Breast epithelium (tissue), 3 donors: ENCODE measurements around the gene C1orf216.
A peak's percentile ranks its signal among the peaks of the same experiment; 100 is the strongest.

Source experiments
- CTCF ChIP-seq, 3 donors: fragments of 450-650 bp; IDR thresholded peaks; one replicate each; pipeline ENCODE4 v1.5.1; 2016 to 2017; ENCODE audit warnings: antibody characterized with exemption in 3 of 3, mild to moderate bottlenecking in 3 of 3, moderate library complexity in 3 of 3
- POLR2A ChIP-seq: fragments of 450-650 bp; IDR thresholded peaks from one replicate; pipeline ENCODE4 v1.6.1; 2016; ENCODE audit warnings: antibody characterized with exemption, mild to moderate bottlenecking, moderate library complexity

DNA sequence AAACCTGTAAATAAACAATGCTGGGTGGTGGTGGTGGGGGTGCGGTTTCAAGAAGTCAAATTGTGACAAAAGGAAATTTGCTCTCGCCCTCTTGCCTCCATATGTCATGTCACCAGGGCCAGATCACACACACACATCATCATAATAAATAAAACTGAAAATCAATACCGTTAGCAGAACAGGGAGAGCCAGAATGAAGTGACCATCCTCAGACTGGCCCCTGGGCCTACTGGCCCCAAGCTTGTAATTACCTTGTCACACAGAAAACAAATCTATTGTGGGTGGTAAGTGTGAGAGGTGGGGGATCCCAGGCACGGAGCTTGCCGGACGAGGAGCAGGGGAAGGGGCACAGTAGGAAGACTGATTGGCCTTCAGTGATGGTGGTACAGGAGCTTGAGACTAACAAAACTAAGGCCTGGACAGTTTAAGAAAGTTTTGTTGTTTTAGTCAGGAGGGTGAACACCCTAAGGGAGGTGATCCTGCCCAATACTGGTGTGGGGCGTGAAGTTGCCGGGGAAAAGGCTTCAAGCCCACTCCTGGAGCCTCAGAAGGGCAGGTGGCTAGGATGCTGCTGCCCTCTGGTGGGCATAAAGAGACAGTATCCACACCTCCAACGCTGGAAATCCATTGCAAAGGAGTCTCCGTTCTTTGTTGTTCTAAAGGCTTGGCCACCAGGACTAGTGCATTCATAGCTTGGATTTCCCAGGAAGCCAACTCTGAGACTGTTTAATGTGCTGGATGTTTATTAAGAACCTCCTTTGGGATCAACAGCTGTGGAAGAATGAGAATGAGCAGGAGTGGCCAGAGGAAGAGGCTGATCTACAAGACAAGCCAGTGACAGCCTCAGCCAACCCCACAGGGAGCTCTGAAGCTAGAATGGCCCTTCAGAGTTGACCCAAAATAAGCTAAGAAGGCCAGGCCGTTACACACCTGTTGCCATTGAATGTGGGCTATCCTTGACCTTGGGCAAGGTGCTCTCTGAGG, 8.1 kb upstream of the C1orf216 start:
- TF ChIP-seq POLR2A (no peak), CTCF (IDR thresholded peaks at IDR 0.05) (peak; percentile 42 to 71 (median 65))
